DND-41 (cell line): ENCODE measurements around the gene VWA8.

Experiments
- ATAC-seq: fragments of 200-7000 bp; cut with Tn5 transposase; 3 replicates; pipeline ENCODE4 v1.9.1; 2021; ENCODE audit warnings: low read depth; ENCODE audit not compliant: insufficient read depth
- DNase-seq: peaks from one replicate; pipeline ENCODE4 v3.0.0-alpha.2; 2020
- H2AFZ ChIP-seq: 2 replicates; pipeline ENCODE4 v1.6.0; 2012; ENCODE audit warnings: low read depth, low read length
- H3K27ac ChIP-seq: 2 replicates; pipeline ENCODE4 v1.5.1; 2012; ENCODE audit warnings: low read length, inconsistent platforms
- H3K27me3 ChIP-seq: fragments of 200-600 bp; sonication (generic); 2 replicates; pipeline ENCODE4 v1.6.0; 2012; ENCODE audit warnings: low read length, mild to moderate bottlenecking, inconsistent platforms; ENCODE audit not compliant: insufficient read depth, poor library complexity
- H3K36me3 ChIP-seq: 2 replicates; pipeline ENCODE4 v1.5.1; 2012; ENCODE audit warnings: low read length, inconsistent platforms; ENCODE audit not compliant: insufficient read depth
- H3K4me1 ChIP-seq: 2 replicates; pipeline ENCODE4 v1.5.1; 2012; ENCODE audit warnings: mild to moderate bottlenecking, low read length; ENCODE audit not compliant: insufficient read depth
- H3K4me2 ChIP-seq: 2 replicates; pipeline ENCODE4 v1.6.0; 2012; ENCODE audit warnings: mild to moderate bottlenecking, moderate library complexity, low read length, inconsistent platforms; ENCODE audit not compliant: insufficient read depth
- H3K4me3 ChIP-seq, 2 experiments: fragments of 200-600 bp in 1 of 2; shearing (Covaris generic) in 1 of 2; 2 replicates each; pipeline ENCODE4 v1.5.1; 2012 to 2016; ENCODE audit warnings: inconsistent platforms in 2 of 2, low read length in 2 of 2, mild to moderate bottlenecking in 2 of 2, low read depth in 1 of 2, moderate library complexity in 1 of 2
- H3K79me2 ChIP-seq: 2 replicates; pipeline ENCODE4 v1.6.0; 2012; ENCODE audit warnings: low read length, inconsistent platforms; ENCODE audit not compliant: insufficient read depth
- H3K9ac ChIP-seq: 2 replicates; pipeline ENCODE4 v1.6.0; 2012; ENCODE audit warnings: low read depth, mild to moderate bottlenecking, inconsistent platforms, low read length, moderate library complexity
- H3K9me3 ChIP-seq: 2 replicates; pipeline ENCODE4 v1.5.1; 2012; ENCODE audit warnings: low read length, moderate library complexity, mild to moderate bottlenecking, inconsistent platforms; ENCODE audit not compliant: insufficient read depth, severe bottlenecking
- H4K20me1 ChIP-seq: 2 replicates; pipeline ENCODE4 v1.6.0; 2012; ENCODE audit warnings: low read length; ENCODE audit not compliant: insufficient read depth
- CTCF ChIP-seq: IDR thresholded peaks from 2 replicates; pipeline ENCODE4 v1.5.1; 2012; ENCODE audit warnings: borderline replicate concordance, low read length, moderate library complexity, mild to moderate bottlenecking; ENCODE audit not compliant: poor library complexity, severe bottlenecking; ENCODE audit errors: extremely low read depth
- EZH2 ChIP-seq: IDR thresholded peaks from 3 replicates; pipeline ENCODE4 v1.6.1; 2012; ENCODE audit warnings: borderline replicate concordance, low read depth, mild to moderate bottlenecking, moderate library complexity, low read length, inconsistent platforms; ENCODE audit not compliant: severe bottlenecking

Gene VWA8

GRCh38 chr13:41848435-41849255, 112.3 kb downstream of the VWA8 start:
- Histone ChIP-seq H3K9ac (no peak overlapping the region), H3K27me3 (no peaks in the 10 kb centered on the region), H3K27ac (no peak overlapping the region), H4K20me1 (no peaks in the 10 kb centered on the region), H3K4me2 (no peak overlapping the region), H3K9me3 (no peaks in the 10 kb centered on the region), H3K79me2 (no peaks in the 10 kb centered on the region), H3K4me1 (no peaks in the 10 kb centered on the region), H2AFZ (no peak overlapping the region), H3K36me3 (peaks cover 3% of the 10 kb centered on the region; the same call in 1 of the 2 replicates), H3K4me3 (no peak overlapping the region)
- DNase-seq (no peak), ATAC-seq (no peak)
- TF ChIP-seq CTCF (no peak), EZH2 (no peak)

- no peaks in the 10 kb centered on the region for H3K27me3 ChIP-seq
- no peaks in the 10 kb centered on the region for H3K4me1 ChIP-seq
- TF ChIP-seq EZH2 (no peak), CTCF (no peak)
- DNase-seq (no peak), ATAC-seq (no peak)
- no peaks in the 10 kb centered on the region for H3K36me3 ChIP-seq
- no peak overlapping the region for H3K9ac ChIP-seq
- H3K79me2 ChIP-seq: no peaks in the 10 kb centered on the region
- no peak overlapping the region for H3K27ac ChIP-seq
- H3K9me3 ChIP-seq: no peaks in the 10 kb centered on the region
- H2AFZ ChIP-seq: no peak overlapping the region
- no peak overlapping the region for H3K4me3 ChIP-seq
- H4K20me1 ChIP-seq: no peaks in the 10 kb centered on the region
- no peak overlapping the region for H3K4me2 ChIP-seq
Observed at GRCh38 chr13:41847216-41847615, 113.7 kb downstream of the VWA8 start.

- TF ChIP-seq EZH2 (no peak), CTCF (no peak)
- no peak overlapping the region for H3K9ac ChIP-seq
- no peak overlapping the region for H3K27ac ChIP-seq
Observed at GRCh38 chr13:41842036-41842620, 118.8 kb downstream of the VWA8 start.

More at GRCh38 chr13:41842036-41842620, 118.8 kb downstream of the VWA8 start:
- Histone ChIP-seq H3K9me3 (no peaks in the 10 kb centered on the region), H3K4me1 (no peaks in the 10 kb centered on the region), H4K20me1 (no peaks in the 10 kb centered on the region), H3K79me2 (no peaks in the 10 kb centered on the region), H3K4me3 (no peak overlapping the region), H3K36me3 (no peaks in the 10 kb centered on the region), H3K27me3 (no peaks in the 10 kb centered on the region), H3K4me2 (no peak overlapping the region), H2AFZ (no peak overlapping the region)
- ATAC-seq (no peak), DNase-seq (no peak)
